Endothelial cell (in vitro differentiated cells): ENCODE measurements around the gene TMEM178A. TPM values are rescaled to one million over a fixed set of nuclear protein-coding genes. Genes with fewer than 3 reads are reported as not detected.

ENCODE experiments used
- DNase-seq: peaks from one replicate; pipeline ENCODE4 v3.0.0; 2021; ENCODE audit warnings: low spot score
- H3K27ac Mint-ChIP-seq: one replicate; pipeline ENCODE4 v1.8.0; 2021; ENCODE audit warnings: mixed read lengths, inconsistent platforms; ENCODE audit not compliant: unreplicated experiment
- H3K27me3 Mint-ChIP-seq: one replicate; pipeline ENCODE4 v1.8.0; 2021; ENCODE audit warnings: mild to moderate bottlenecking, moderate library complexity, mixed read lengths, inconsistent platforms; ENCODE audit not compliant: unreplicated experiment
- H3K36me3 Mint-ChIP-seq: one replicate; pipeline ENCODE4 v1.8.0; 2021; ENCODE audit warnings: mild to moderate bottlenecking, low read depth, mixed read lengths, inconsistent platforms; ENCODE audit not compliant: unreplicated experiment
- H3K4me1 Mint-ChIP-seq: one replicate; pipeline ENCODE4 v1.8.0; 2021; ENCODE audit warnings: mild to moderate bottlenecking, mixed read lengths, inconsistent platforms; ENCODE audit not compliant: unreplicated experiment
- H3K4me3 Mint-ChIP-seq: one replicate; pipeline ENCODE4 v1.8.0; 2021; ENCODE audit warnings: mild to moderate bottlenecking, mixed read lengths, inconsistent platforms; ENCODE audit not compliant: unreplicated experiment
- H3K9me3 Mint-ChIP-seq: one replicate; pipeline ENCODE4 v1.8.0; 2021; ENCODE audit warnings: mixed read lengths, inconsistent platforms; ENCODE audit not compliant: unreplicated experiment
- total RNA-seq: library from RNA; stranded (reverse); fragmentation: NEBNext Ultra II Directional; extraction: Animal tissue kit (Norgen Biotek cat#: 25700); gene quantifications from one replicate; pipeline ENCODE4 v1.2.1, GENCODE V29; 2021; ENCODE audit not compliant: unreplicated experiment
- TF ChIP-seq, protein P1 (sequence below): fragments of 200-600 bp; sonication (generic); IDR thresholded peaks from one replicate; pipeline ENCODE4 v1.5.0; 2021; ENCODE audit warnings: antibody characterized with exemption; ENCODE audit not compliant: unreplicated experiment

The TMEM178A gene
- total RNA-seq, 1 donor from 2014 or later, result 4.8 TPM

DNA sequence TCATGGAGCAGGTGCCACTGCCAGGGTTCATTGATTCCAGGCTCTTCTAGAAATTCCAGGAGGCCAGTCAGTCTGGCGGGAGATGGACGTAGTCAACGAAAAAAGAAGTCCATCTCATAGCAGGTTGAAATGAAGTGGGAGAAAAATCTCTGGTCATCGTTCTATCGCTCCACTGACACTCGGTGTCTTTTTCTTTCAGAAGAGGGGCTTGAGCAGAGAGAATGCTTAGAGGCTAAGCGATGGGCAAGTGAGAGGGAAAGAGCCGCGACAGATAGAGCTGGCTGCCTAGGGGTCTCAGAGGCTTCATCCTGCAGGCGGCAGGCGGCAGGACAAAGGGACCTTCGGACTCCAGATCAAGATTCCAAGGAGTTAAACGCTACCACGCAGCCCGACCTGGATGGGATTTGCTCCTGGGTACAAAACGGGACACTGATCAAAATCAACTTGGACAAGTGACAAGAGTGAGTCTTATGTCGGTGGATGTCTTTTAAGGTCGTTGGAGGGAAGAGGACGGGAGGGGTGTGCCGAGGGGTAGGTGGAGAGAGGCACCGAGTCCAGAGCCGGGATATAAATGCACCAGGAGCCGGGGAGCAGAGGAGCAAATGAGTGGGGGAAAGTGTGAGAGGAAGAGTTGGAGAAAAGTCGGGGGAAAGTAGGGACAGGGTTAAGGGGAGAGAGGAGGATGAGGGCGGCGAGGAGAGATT, 677 bp upstream of the TMEM178A start:
- Mint-ChIP-seq H3K27ac (peak overlapping the region; percentile 63), H3K4me3 (peak overlapping the region; percentile 95), H3K27me3 (peaks cover 20% of the 10 kb centered on the region), H3K4me1 (peaks cover 24% of the 10 kb centered on the region), H3K36me3 (peaks cover 9% of the 10 kb centered on the region), H3K9me3 (no peaks in the 10 kb centered on the region)
- peak; percentile 45 for DNase-seq
- TF ChIP-seq, protein P1, sequence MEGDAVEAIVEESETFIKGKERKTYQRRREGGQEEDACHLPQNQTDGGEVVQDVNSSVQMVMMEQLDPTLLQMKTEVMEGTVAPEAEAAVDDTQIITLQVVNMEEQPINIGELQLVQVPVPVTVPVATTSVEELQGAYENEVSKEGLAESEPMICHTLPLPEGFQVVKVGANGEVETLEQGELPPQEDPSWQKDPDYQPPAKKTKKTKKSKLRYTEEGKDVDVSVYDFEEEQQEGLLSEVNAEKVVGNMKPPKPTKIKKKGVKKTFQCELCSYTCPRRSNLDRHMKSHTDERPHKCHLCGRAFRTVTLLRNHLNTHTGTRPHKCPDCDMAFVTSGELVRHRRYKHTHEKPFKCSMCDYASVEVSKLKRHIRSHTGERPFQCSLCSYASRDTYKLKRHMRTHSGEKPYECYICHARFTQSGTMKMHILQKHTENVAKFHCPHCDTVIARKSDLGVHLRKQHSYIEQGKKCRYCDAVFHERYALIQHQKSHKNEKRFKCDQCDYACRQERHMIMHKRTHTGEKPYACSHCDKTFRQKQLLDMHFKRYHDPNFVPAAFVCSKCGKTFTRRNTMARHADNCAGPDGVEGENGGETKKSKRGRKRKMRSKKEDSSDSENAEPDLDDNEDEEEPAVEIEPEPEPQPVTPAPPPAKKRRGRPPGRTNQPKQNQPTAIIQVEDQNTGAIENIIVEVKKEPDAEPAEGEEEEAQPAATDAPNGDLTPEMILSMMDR, result no peak

DNA sequence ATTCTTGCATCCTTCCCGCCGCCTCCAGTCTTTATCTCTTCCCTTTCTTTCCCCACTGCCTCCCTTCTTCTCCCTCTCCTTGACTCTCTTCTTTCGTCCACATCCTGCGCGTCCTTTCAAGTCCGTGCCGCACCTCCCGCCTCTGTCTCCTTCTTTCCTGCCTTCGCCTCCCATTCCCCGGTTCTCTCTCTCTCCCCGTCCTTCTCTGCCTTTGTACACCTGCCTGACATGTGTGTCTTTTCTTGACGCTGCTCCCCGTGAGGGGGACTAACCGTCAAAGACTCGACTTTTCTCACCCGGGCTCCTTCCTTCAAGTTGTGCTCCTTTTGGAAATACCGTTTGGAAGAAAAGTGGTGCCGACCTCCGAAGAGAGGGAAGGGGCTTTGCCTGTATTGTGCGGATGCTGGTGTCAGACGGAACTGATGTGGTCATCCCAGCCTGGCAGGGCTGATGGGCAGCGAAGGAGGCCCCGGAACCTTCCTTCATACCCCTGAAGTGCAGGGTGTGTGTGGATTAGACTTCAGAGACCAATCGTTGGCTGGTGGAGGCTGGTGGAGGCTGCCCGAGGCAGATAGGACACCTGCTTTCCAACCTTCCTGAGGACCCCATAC, 879 bp downstream of the TMEM178A start:
- peak; percentile 13 for DNase-seq
- Mint-ChIP-seq H3K4me3 (peak overlapping the region; percentile 98), H3K36me3 (peaks cover 9% of the 10 kb centered on the region), H3K27ac (peak overlapping the region; percentile 76), H3K4me1 (peaks cover 19% of the 10 kb centered on the region), H3K27me3 (peaks cover 20% of the 10 kb centered on the region), H3K9me3 (no peaks in the 10 kb centered on the region)
- TF ChIP-seq, protein P1, result no peak

DNA sequence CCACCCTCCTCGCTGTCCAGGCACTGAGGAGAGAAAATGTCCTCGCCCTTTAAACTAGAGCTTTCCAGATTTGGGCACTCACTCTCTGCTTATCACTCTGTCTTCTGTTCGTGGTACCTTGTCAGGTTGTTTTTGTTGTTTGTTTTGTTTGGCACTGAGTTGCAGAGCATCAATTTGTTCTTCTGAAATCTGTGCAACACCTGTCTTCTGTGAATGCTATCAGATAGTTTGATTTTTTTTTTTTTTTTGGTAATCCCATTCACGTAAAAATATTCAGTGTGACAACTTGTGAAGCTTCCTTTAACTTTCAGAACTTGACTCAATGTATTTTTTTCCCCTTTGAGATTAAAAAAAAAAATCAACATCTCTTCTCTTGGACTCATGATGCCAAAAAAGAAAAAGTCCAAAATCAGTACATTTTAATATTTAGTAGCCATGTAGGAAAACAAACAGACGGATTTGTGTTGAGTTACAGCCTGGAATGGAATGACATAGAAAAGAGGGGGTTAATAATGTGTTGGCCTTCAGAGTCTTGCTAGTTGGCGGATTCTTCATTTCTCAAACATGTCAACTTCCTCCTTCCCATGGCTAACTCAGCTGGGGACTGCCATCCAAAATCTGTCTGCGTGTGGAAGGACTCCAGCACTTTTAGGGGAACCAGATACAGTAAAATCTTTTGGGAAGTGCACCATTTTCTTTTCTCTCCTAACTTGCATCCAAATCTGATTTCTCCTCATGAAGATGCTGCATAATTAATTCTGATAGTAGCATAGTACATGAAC, 1.6 kb downstream of the TMEM178A start:
- Mint-ChIP-seq H3K27ac (peak overlapping the region; percentile 94), H3K4me3 (peak overlapping the region; percentile 98), H3K9me3 (no peaks in the 10 kb centered on the region)

DNA sequence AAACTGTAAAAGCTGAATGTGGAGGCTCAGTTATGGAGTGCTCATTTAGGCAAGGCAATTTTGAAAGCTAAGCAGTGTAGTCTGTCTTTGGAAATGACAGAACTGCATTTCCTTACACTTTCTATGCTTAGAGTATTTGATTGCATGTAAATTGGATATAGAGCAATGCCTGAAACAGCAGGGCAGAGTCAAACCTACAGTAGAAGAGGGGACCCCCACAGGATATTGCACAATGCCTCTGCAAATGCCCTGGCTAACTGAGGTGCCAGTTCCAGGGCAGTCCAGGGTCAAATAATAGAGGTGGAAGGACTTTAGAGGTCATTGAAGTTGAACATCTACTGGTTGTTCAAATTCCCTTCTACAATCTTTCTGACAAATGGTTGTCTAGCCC, 2.2 kb downstream of the TMEM178A start:
- no peak overlapping the region for H3K27ac Mint-ChIP-seq
- H3K4me1 Mint-ChIP-seq, result peaks cover 19% of the 10 kb centered on the region
- H3K36me3 Mint-ChIP-seq, result peaks cover 9% of the 10 kb centered on the region
- peaks cover 20% of the 10 kb centered on the region for H3K27me3 Mint-ChIP-seq
- peak overlapping the region; percentile 98 for H3K4me3 Mint-ChIP-seq
- DNase-seq, result no peak
- no peaks in the 10 kb centered on the region for H3K9me3 Mint-ChIP-seq
- TF ChIP-seq, protein P1, result no peak

More for the DNA sequence above, 1.6 kb downstream of the TMEM178A start:
- TF ChIP-seq, protein P1, result no peak
- H3K36me3 Mint-ChIP-seq, result peaks cover 9% of the 10 kb centered on the region
- peaks cover 20% of the 10 kb centered on the region for H3K27me3 Mint-ChIP-seq
- H3K4me1 Mint-ChIP-seq, result peaks cover 19% of the 10 kb centered on the region
- DNase-seq, result no peak
